GM21367 (cell line): Measurements from ENCODE around the gene DPYSL3.

Experiments used
- ATAC-seq: cut with Tn5 transposase; IDR thresholded peaks from one replicate; pipeline ENCODE4 v1.9.1; 2021; ENCODE audit not compliant: unreplicated experiment

The DPYSL3 gene

GRCh38 chr5:147474140-147474539 lies 35.7 kb downstream of the DPYSL3 start:
- ATAC-seq: no peak

DNA sequence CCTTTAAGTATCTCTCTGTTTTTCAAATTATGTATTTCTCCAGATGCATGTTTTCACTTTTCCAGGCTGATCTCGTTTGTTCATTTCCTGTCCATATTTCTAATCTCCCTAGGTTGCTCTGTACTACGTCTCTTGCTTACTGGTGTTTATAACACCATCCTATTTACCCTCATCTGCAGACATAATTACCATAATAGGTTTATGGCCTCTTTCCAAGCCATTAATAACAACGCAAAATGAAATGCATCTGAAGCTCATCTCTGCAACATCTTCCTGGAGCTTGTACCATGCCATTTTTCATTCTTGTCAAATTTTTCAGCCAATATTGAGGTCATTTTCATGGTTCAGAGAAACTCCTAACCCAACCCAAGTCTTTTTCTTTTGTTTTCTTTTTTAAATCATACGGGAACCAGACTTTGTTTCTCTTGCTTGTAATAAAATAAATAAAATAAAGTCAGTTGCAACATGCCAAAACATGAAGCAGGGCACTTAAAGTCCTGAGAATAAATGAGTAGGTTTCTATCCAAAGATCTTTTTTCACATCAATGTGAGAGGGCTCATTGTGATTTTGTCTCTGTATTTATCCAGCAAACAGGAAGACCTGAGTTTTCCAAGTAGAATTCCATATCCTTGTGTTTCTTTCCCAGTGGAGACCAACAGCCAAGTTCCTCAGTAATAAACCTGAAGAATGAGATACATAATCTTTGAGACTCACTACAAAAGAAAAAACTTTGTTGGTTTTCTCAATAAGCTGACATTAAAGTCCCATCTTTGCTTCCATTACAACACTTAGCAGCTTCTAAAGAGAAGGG lies 37.0 kb downstream of the DPYSL3 start:
- no peak for ATAC-seq

- ATAC-seq: no peak
Measured at GRCh38 chr5:147467973-147468508, 41.8 kb downstream of the DPYSL3 start.

DNA sequence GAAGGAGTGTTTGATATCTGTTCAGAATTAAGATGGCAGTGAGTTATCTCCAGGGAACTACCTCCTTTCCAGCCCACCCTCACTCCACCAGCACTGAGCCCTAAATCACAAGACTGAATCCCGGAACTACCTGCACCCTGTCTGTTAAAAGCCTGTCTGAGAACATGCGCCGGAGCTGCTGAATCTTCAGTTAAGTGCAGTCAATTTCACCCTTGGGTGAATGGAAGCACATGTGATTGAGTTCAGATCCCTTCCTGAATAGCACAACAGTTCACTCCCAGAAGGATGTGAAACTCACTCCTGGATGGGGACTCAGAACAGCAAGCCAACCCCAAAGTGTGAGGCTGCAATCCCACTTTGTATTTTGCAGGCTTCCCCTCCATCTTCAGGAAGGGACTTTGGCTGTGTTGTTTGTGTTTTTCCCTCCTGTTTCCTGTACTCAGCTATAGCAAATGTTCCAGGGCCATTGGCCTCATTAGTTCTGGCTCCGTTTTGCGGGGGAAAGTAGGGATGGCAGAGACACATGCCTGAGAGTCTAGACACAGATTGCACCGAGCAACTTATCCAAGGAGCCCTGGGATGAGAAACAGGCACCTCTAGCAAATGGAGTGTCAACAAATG lies 43.4 kb downstream of the DPYSL3 start:
- ATAC-seq: no peak

- no peak for ATAC-seq
Measured at GRCh38 chr5:147465747-147466146, 44.1 kb downstream of the DPYSL3 start.

DNA sequence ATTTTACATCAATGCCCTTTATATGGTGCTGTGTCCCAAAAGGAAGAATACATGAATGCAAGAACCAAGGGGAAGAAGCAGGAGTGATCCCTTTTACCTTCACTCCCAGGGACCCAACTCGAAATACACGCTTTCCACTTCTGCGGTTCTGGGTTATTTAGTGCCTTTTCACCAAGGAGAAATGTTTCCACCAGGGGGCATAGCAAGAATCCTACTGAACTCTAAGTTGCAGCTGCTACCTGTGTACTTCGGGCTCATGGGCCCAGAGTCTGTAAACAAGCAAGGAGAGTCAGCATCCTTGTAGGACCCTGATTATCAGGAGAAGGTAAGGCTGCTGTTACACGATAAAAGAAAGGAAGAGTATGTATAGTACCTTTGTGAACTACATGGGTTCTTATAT lies 45.7 kb downstream of the DPYSL3 start:
- peak; percentile 60 for ATAC-seq

- no peak for ATAC-seq
Measured at GRCh38 chr5:147461915-147462314, 48.0 kb downstream of the DPYSL3 start.

DNA sequence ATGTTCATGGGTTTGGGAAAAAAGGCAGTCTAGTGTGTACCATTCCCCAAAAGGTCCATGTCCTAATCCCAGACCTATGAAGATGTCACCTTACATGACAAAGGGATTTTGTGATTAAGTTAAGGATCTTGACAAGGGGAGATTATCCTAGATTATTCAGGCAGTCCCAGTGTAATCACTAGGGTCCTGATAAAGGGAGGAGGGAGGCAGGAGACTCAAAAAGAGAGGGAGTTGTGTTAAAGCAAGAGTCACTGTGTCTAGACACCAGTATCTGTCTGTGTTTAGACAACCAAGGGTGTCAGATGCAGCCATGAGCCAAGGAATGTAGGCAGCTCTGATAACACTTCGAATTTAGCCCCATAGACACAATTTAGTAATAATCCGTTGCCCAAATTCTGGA lies 49.5 kb downstream of the DPYSL3 start:
- no peak for ATAC-seq

DNA sequence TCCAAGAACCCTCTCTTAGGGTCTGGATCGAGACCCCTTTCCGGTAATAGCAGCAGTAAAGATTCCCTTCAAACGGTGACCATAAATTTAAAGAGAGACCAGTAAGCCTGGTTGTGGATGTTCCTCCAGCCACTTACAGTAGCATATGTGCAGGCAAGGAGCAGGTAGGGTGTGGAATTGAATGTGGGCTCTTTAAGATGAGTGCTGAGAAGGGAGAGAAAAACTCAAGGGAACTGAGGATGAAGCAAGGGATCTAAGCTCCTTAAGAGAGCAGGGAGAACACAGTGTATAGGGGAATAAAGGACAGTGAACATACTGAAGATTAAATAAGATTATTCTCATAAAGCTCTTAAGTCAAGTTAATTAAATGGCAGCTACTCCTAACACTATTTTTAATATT lies 51.3 kb downstream of the DPYSL3 start:
- ATAC-seq: no peak

GRCh38 chr5:147455822-147456450 lies 53.9 kb downstream of the DPYSL3 start:
- no peak for ATAC-seq

DNA sequence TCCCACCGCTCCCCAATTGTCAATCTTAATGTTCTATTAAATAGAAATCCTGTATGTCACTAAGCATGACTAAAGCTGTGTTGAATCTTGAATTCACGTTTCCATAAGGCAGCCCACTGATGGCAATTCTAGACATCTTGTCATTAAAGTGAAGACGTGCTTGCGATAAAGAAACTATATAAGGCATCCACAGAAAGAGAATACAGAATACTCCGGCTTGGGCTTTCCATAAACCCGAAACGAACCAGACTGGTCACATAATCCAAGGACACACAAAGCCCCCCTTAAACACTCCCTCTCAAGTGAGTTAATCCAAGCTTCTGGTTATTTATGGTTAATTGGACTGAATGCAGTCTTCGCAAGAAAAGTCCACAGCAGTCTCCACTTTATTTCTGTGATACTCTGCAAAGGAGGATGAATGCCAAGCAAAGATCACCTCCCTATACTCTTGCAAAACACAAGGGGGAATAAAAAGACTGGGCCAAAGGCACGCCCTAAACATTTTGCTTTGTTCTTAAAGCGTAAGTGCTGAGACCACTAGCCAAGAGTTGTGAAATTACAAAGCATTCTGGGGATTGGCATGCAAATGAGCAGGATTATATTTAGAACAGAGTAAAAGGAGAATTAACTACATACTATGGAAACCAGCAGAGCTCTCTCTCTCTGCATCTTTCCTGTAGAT lies 54.7 kb downstream of the DPYSL3 start:
- peak; percentile 56 for ATAC-seq

DNA sequence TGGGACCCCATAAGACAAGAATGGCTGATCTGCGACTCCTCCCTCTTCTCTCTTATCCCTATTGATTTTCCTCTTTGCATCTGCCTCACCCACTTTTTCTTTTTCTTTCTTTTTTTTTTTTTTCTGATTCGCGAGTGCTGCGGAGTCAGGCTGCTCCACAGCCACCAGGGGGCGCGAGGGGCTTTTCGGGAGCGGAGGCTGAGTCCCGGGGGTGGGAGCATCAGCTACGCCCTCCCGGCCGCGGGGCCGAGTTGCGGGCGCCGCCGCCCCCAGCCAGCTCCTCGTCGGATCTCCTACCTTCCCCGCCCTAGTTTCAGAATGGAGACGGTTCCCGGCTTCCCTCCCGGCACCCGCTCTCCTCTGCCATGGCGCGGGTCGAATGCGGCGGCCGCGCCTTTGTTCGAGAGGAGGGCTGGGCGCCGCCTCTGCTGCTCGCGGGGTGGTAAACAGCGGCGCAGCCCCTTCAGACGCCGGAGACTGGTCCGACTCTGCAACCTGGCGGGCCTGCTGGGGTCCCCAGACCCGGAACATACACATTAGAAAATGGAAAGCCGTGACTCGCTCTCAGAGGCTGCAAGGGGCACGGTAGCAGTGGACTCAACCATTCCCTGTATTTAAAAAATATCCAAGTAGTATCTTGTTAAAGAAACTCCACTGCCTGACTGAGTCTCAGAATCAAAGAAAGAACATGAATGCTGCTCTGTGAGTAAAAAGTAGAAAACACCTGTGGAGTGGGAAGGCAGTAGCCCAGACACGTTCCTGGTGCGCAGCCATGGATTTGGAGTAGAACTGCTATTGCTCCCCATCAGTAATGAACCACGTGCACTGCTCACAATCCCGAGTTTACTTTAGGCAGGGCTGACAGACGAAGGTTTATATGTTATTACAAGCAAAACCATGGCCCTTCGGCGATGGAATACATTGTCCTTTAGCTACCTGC lies 55.7 kb downstream of the DPYSL3 start:
- peak; percentile 72 for ATAC-seq

GRCh38 chr5:147452165-147452811 lies 57.6 kb downstream of the DPYSL3 start:
- no peak for ATAC-seq

DNA sequence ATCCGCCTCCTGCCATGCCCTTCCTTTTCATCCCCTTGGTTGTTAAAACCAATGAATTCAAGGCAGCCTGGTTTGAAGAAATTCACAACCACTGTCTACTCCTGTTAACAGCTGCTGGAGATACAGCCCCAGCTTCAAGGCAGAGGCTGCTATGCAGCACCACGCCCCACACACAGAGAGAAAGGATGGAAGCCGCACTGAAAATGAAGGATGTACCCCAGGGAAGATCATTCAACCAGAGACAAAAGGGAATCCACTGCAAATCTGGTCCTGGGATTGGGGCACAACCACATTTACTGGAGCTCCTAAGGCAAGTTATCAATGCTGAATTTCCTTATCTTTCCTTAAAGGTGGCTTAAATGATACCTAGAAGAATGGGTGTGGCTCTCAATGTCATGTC lies 58.7 kb downstream of the DPYSL3 start:
- no peak for ATAC-seq

- no peak for ATAC-seq
Measured at GRCh38 chr5:147450606-147451005, 59.3 kb downstream of the DPYSL3 start.

GRCh38 chr5:147448766-147449165 lies 61.1 kb downstream of the DPYSL3 start:
- ATAC-seq: no peak

DNA sequence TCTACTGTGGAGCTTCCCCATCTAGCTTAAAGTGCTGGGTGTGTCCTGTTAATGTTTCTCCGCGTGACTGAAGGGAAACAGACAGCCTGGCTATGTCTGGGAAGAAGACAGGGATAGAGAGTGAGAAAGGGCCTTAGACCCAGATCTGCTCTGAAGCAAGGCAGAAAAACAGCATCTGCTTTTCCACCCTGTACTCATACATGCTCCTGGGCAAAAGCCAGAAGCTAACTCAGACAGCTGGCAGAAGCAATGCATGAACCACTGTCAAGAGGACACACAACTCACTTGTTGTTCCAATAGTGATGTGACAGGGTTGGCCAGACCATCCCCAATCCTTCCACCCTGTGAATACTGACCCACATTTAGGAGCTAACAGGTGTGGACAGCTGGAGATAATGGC lies 63.3 kb downstream of the DPYSL3 start:
- ATAC-seq: no peak

GRCh38 chr5:147445917-147446316 lies 64.0 kb downstream of the DPYSL3 start:
- no peak for ATAC-seq

- ATAC-seq: no peak
Measured at GRCh38 chr5:147445090-147445489, 64.8 kb downstream of the DPYSL3 start.

DNA sequence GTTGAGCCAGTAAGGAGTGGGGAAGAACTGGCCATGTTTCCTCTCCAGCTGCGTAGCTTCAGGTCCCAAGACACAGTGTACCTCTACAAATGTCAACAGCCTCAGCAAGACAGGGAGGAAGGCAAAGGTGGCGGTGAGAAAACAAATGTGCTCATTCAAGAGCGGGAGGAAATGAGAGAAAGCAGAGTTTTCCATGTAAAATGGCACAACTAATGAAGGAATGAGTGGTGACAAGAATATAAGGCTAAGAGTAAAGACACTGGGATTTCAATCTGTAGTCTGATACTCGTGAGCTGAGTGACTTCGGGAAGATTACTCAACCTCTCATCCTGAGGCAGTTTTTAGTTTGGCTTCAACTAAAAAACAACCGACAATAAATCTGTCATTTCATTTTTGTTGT lies 67.6 kb downstream of the DPYSL3 start:
- ATAC-seq: no peak
